GM12878 (cell line): ENCODE results near the gene AOPEP. TPM values are rescaled to one million over a fixed set of nuclear protein-coding genes. Genes with fewer than 3 reads are reported as not detected.

ENCODE experiments used
- ATAC-seq: fragments of 200-7000 bp; cut with Tn5 transposase; 3 replicates; pipeline ENCODE4 v1.9.1; 2020; ENCODE audit warnings: mild to moderate bottlenecking, moderate library complexity
- BruUV-seq: library from RNA; stranded (reverse); fragments of 400-500 nt; replicated peaks from 2 replicates; lab custom pipeline; 2021; lab: Mats Ljungman, UMichigan
- CTCF ChIA-PET: fragments of 300-600 bp; sonication (Branson Sonifier 250); formaldehyde crosslinking; extraction: SDS; loops from one replicate; lab custom pipeline; 2021; ENCODE audit warnings: inconsistent platforms; lab: Yijun Ruan, JAX
- POLR2A ChIA-PET: fragments of 350-600 bp; formaldehyde crosslinking; extraction: SDS; loops from one replicate; lab custom pipeline; 2021; ENCODE audit warnings: inconsistent platforms; lab: Charles Lee
- RAD21 ChIA-PET: fragments of 300-600 bp; sonication (Branson Sonifier 250); formaldehyde crosslinking; loops from one replicate; lab custom pipeline; 2023; ENCODE audit warnings: antibody characterized with exemption; ENCODE audit not compliant: unreplicated experiment; lab: Charles Lee
- SMC1A ChIA-PET: fragments of 300-600 bp; sonication (Branson Sonifier 250); formaldehyde crosslinking; loops from one replicate; lab custom pipeline; 2023; ENCODE audit not compliant: unreplicated experiment, uncharacterized antibody; lab: Charles Lee
- DNase-seq: peaks from one replicate; pipeline ENCODE4 v3.0.0-alpha.2; 2011; ENCODE audit warnings: low read depth, low spot score
- FAIRE-seq: peaks from 3 replicates; lab custom pipeline; 2011; peaks lifted over from hg19 to GRCh38; lab: Jason Lieb, UNC
- H2AFZ ChIP-seq: 2 replicates; pipeline ENCODE4 v1.6.0; 2011; ENCODE audit warnings: low read depth, low read length, control low read depth; ENCODE audit not compliant: control insufficient read depth
- H3K27ac ChIP-seq: 2 replicates; pipeline ENCODE4 v1.5.1; 2011; ENCODE audit warnings: control low read depth; ENCODE audit not compliant: control insufficient read depth, insufficient read depth
- H3K27me3 ChIP-seq, 2 experiments: replicated peaks in 1 of 2; 2 replicates each; pipeline versions ENCODE4 v1.6.0 to v1.6.1; 2011; ENCODE audit warnings: low read length in 1 of 2; ENCODE audit not compliant: control insufficient read depth in 2 of 2, insufficient read depth in 2 of 2
- H3K36me3 ChIP-seq, 2 experiments: 2 replicates each; pipeline ENCODE4 v1.5.1; 2011; ENCODE audit warnings: low read length in 1 of 2; ENCODE audit not compliant: control insufficient read depth in 2 of 2, insufficient read depth in 2 of 2
- H3K4me1 ChIP-seq: 2 replicates; pipeline ENCODE4 v1.6.1; 2011; ENCODE audit warnings: mild to moderate bottlenecking, low read length, moderate library complexity, mixed read lengths; ENCODE audit not compliant: control insufficient read depth, insufficient read depth
- H3K4me2 ChIP-seq: 2 replicates; pipeline ENCODE4 v1.6.0; 2011; ENCODE audit warnings: control low read depth; ENCODE audit not compliant: control insufficient read depth, insufficient read depth
- H3K4me3 ChIP-seq: fragments of 200-600 bp; sonication (generic); 2 replicates; pipeline ENCODE4 v1.5.1; 2016
- H3K79me2 ChIP-seq: 2 replicates; pipeline ENCODE4 v1.6.0; 2011; ENCODE audit warnings: low read length; ENCODE audit not compliant: control insufficient read depth, insufficient read depth
- H3K9ac ChIP-seq: 2 replicates; pipeline ENCODE4 v1.8.0; 2011; ENCODE audit warnings: low read length, control low read depth, mixed read lengths; ENCODE audit not compliant: control insufficient read depth, insufficient read depth
- H3K9me3 ChIP-seq: replicated peaks from 3 replicates; pipeline ENCODE4 v1.5.1; 2011; ENCODE audit warnings: mild to moderate bottlenecking, low read length; ENCODE audit not compliant: control insufficient read depth, insufficient read depth
- H4K20me1 ChIP-seq: 2 replicates; pipeline ENCODE4 v1.6.0; 2011; ENCODE audit not compliant: control insufficient read depth, insufficient read depth
- BCL11A ChIP-seq: IDR thresholded peaks from 2 replicates; pipeline ENCODE4 v1.6.1; 2011; ENCODE audit warnings: low read depth, low read length
- BRCA1 ChIP-seq: IDR thresholded peaks from 2 replicates; pipeline ENCODE4 v1.6.1; 2011; ENCODE audit warnings: low read depth, low read length, improper control_type of control experiment
- CBX3 ChIP-seq: fragments of 200-600 bp; sonication (generic); IDR thresholded peaks from 2 replicates; pipeline ENCODE4 v1.6.1; 2016; ENCODE audit warnings: low read depth, borderline replicate concordance
- CEBPB ChIP-seq, 2 experiments: fragments of 150-350 bp in 1 of 2; IDR thresholded peaks; 2 replicates each; pipeline ENCODE4 v1.6.1; 2012 to 2014; ENCODE audit warnings: low read depth in 2 of 2, low read length in 2 of 2, borderline replicate concordance in 1 of 2, inconsistent platforms in 1 of 2
- JUND ChIP-seq: IDR thresholded peaks from 2 replicates; pipeline ENCODE4 v1.6.1; 2012; ENCODE audit warnings: low read depth, mild to moderate bottlenecking, low read length, improper control_type of control experiment, moderate library complexity
- RFX5 ChIP-seq: IDR thresholded peaks from 2 replicates; pipeline ENCODE4 v1.6.1; 2011; ENCODE audit warnings: low read depth, low read length, improper control_type of control experiment
- ZBED1 ChIP-seq: IDR thresholded peaks from 2 replicates; pipeline ENCODE4 v1.6.1; 2016; ENCODE audit warnings: borderline replicate concordance
- ZBTB11 ChIP-seq: fragments of 450-650 bp; formaldehyde crosslinking; IDR thresholded peaks from 2 replicates; pipeline ENCODE4 v1.5.0; 2022; ENCODE audit warnings: mild to moderate bottlenecking, missing genetic modification characterization
- WGBS: methylation state at CpG from one replicate; pipeline ENCODE4 v1.1.6; 2016; ENCODE audit warnings: low lambda C conversion rate; ENCODE audit not compliant: insufficient replicate concordance, insufficient coverage; ENCODE audit errors: missing lambda C conversion rate; 5-methylcytosine and 5-hydroxymethylcytosine counted together
- in situ Hi-C: fragments of 300-500 bp; cut with MboI; formaldehyde crosslinking; loops from 9 replicates; pipeline ENCODE4 v1.14.3; 2018; ENCODE audit warnings: mixed read lengths
- intact Hi-C: fragments of 100-400 bp; cut with micrococcal nuclease; formaldehyde crosslinking; loops from one replicate; pipeline ENCODE4 v1.14.2; 2022; ENCODE audit not compliant: unreplicated experiment
- polyA plus RNA-seq, 11 experiments: library from polyadenylated mRNA; depleted of rRNA in 4 of 11; unstranded in 6 of 11; stranded (reverse) in 5 of 11; fragments of >200 nt; fragmentation: Nextera tagmentation in 4 of 11; fragmentation: Illumina TruSeq in 1 of 11; extraction: Ambion mirVana in 4 of 11; extraction: Trizol in 1 of 11; gene quantifications; 1 replicate in 1 of 11; 2 replicates in 10 of 11; pipeline versions ENCODE4 v1.2.1 to v1.2.3, GENCODE V29; 2011 to 2016; ENCODE audit warnings: inconsistent platforms in 2 of 11, missing spikeins in 2 of 11, low read depth in 1 of 11
- total RNA-seq, 4 experiments: library from RNA; depleted of rRNA in 3 of 4; stranded (reverse); fragments of >200 nt in 3 of 4; fragmentation: Illumina TruSeq in 1 of 4; extraction: Trizol in 1 of 4; gene quantifications; 2 replicates each; pipeline versions ENCODE4 v1.2.1 to v1.2.3, GENCODE V29; 2013 to 2021

The AOPEP gene
- total and polyA plus RNA-seq, 10 of the 15 experiments (the other 5 are each of a cell fraction or from before 2014, with no cell fraction given): 2.3 to 16.9 (median 10.1) TPM

- ChIA-PET POLR2A (interaction anchor here (1.4 kb wide), 1 partner anchor 12 kb away, joined by 7 read pairs; no protein-coding TSS in a partner anchor), RAD21 (interaction anchor here (1.0 to 2.3 kb wide), 3 partner anchors 15 to 110 kb away, joined by 3 to 6 read pairs (median 4); no protein-coding TSS in a partner anchor), SMC1A (interaction anchor here (0.8 to 2.8 kb wide), 6 partner anchors 11 to 110 kb away, joined by 3 to 17 read pairs (median 4); no protein-coding TSS in a partner anchor), CTCF (interaction anchor here (1.2 to 1.5 kb wide), 3 partner anchors 10 to 110 kb away, joined by 3 read pairs; no protein-coding TSS in a partner anchor)
- in situ Hi-C loops (no loop called here), intact Hi-C loops (no loop called here)
- H3K79me2 ChIP-seq: peaks cover 8% of the 10 kb centered on the region
- H3K27me3 ChIP-seq: no peaks in the 10 kb centered on the region
- no peaks in the 10 kb centered on the region for H3K9me3 ChIP-seq
- H3K4me1 ChIP-seq: peaks cover 59% of the 10 kb centered on the region
- BruUV-seq: no TSS peak
- no peaks in the 10 kb centered on the region for H4K20me1 ChIP-seq
- FAIRE-seq (no peak), DNase-seq (no peak), ATAC-seq (no peak)
- no peak overlapping the region for H3K4me3 ChIP-seq
- no peak overlapping the region for H3K4me2 ChIP-seq
- TF ChIP-seq CBX3: no peak
- TF ChIP-seq BRCA1: no peak
- TF ChIP-seq BCL11A: no peak
- no peak for TF ChIP-seq JUND
- no peak for TF ChIP-seq RFX5
- no peak for TF ChIP-seq ZBTB11 (CRISPR knock-in tag)
- TF ChIP-seq CEBPB (IDR thresholded peaks at IDR 0.05; ENCODE audit: borderline replicate concordance in 1 of 2, low read depth in 2 of 2, low read length in 2 of 2): no peak
- TF ChIP-seq ZBED1: no peak
- WGBS: 100% methylated on average over 3 of the region's 3 CpGs
- H2AFZ ChIP-seq: no peak overlapping the region
- peaks cover 0 to 2% of the 10 kb centered on the region in 2 experiments; a peak in 1 of 4 replicates for H3K36me3 ChIP-seq
- H3K9ac ChIP-seq: no peak overlapping the region
- peak overlapping the region; percentile 81; the same call in 1 of the 2 replicates for H3K27ac ChIP-seq
Measured at GRCh38 chr9:94807556-94807955, 81.1 kb downstream of the AOPEP start.
